Activated CD4-positive, alpha-beta T cell treated with anti-CD3 and anti-CD28 coated beads, Interleukin-2, amount 50 U/mL, for 16 hours (primary cell): ENCODE results near the gene NXPH4.

Source experiments
- DNase-seq: peaks from one replicate; pipeline ENCODE4 v3.0.0-alpha.2; 2020

NXPH4 gene

GRCh38 chr12:57185403-57185802 lies 31.2 kb upstream of the NXPH4 start:
- no peak for DNase-seq

GRCh38 chr12:57185906-57186508 lies 30.6 kb upstream of the NXPH4 start:
- DNase-seq: no peak

GRCh38 chr12:57187222-57188089 lies 29.1 kb upstream of the NXPH4 start:
- DNase-seq: no peak

- no peak for DNase-seq
Observed at GRCh38 chr12:57188090-57188425, 28.5 kb upstream of the NXPH4 start.

DNA sequence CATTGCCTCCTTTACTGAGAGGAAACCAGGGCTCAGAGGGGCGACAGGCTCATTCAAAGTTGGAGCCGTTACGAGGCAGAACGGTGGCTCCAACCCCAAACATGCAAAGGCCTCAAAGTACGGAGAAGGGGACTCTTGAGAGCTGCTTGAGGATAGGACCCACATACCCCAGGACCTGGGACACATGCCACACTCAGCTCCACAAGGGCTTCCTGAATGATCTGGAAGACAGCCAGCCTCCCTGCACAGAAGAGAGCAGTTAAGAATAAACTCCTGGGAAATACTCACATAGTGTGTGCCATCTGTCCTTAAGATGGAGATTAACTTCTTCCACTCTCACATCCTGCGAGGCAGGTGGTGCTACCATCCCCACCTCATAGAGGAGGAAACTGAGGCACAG lies 26.6 kb upstream of the NXPH4 start:
- DNase-seq: no peak

DNA sequence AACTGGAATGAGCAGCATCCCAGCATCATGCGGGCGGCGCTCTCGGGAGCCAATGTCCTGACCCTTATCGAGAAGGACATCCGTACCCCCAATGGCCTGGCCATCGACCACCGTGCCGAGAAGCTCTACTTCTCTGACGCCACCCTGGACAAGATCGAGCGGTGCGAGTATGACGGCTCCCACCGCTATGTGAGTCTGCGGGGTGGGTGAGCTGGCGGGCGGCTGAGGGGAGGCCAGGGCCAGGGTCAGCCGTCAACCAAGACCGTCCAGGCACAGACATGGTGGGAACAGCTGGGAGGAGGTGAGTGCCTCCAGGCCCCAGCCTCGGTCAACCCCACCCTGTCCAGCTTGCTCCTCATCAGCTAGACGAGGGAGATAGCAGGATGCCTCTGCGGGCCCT lies 25.8 kb upstream of the NXPH4 start:
- no peak for DNase-seq

DNA sequence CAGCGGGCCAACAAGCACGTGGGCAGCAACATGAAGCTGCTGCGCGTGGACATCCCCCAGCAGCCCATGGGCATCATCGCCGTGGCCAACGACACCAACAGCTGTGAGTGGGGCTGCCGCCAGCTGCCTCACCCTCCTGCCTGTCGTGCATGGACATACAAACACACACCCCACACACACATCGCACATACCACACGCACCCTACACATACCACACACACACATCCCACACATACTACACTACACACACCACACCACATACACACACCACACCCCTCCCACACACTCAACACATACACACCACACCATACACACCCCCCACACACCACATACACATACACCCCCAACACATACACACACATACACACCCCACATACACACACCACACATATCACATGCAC lies 25.2 kb upstream of the NXPH4 start:
- DNase-seq: no peak

DNA sequence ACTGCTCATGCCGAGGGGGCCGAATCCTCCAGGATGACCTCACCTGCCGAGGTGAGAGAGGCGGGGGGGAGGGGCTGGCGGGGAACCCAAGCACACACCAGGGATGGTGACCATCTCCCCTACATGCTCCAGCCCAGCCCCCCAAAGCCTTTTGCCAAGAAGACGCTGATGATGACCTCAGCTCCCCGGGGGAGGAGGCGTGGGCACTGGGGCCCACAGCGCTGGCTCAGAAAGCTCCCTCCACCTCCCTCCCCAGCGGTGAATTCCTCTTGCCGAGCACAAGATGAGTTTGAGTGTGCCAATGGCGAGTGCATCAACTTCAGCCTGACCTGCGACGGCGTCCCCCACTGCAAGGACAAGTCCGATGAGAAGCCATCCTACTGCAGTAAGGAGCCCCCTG lies 23.7 kb upstream of the NXPH4 start:
- DNase-seq: no peak

- no peak for DNase-seq
Observed at GRCh38 chr12:57193706-57194245, 22.8 kb upstream of the NXPH4 start.

GRCh38 chr12:57194253-57194652 lies 22.3 kb upstream of the NXPH4 start:
- no peak for DNase-seq

- DNase-seq: no peak
Observed at GRCh38 chr12:57195186-57195585, 21.4 kb upstream of the NXPH4 start.

DNA sequence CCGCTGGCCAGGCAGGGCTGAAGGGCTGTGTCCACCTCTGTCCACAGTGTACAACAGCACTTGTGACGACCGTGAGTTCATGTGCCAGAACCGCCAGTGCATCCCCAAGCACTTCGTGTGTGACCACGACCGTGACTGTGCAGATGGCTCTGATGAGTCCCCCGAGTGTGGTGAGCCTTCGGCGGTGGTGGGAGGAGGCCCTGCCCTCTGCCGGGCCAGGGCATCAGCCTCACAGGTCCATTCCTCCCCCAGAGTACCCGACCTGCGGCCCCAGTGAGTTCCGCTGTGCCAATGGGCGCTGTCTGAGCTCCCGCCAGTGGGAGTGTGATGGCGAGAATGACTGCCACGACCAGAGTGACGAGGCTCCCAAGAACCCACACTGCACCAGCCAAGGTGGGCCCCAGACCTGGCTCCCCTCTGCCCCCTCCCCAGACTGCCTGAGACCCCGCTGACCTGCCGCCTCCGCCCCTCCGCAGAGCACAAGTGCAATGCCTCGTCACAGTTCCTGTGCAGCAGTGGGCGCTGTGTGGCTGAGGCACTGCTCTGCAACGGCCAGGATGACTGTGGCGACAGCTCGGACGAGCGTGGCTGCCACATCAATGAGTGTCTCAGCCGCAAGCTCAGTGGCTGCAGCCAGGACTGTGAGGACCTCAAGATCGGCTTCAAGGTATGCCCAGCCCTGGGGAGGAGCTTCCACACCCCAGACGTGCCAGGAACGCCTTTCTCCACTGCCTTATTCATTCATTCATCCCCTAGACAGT lies 20.8 kb upstream of the NXPH4 start:
- DNase-seq: no peak

DNA sequence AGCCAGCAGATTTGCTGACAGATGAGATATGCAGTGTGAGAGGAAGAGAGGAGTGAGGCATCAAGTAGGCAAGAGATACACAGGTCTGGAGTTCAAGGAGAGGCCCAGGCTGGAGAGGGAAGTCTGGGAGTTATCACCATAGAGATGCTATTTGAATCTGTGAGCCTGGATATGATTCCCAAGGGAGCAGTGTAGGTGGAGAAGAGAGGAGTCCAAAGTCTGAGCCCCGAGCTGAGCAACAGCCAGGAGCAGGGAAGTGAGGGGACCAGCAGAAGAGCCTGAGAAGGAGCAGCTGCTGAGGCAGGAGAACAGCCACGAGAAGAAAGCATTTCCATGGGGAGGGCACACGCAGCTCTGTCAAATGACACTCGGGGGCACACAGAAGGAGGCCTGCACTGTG lies 20.2 kb upstream of the NXPH4 start:
- no peak for DNase-seq

- DNase-seq: no peak
Observed at GRCh38 chr12:57196956-57197355, 19.6 kb upstream of the NXPH4 start.

DNA sequence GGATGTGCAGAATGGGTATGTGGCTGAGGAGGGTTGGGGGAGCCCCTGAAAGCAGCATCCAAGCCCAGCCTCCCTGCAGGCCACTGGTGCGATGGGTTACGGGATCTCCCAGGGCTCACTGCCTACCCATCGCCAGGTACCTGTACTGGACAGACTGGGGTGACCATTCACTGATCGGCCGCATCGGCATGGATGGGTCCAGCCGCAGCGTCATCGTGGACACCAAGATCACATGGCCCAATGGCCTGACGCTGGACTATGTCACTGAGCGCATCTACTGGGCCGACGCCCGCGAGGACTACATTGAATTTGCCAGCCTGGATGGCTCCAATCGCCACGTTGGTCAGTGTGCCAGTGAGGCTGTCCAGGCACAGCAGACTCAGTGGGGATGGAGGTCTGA lies 18.3 kb upstream of the NXPH4 start:
- DNase-seq: no peak

DNA sequence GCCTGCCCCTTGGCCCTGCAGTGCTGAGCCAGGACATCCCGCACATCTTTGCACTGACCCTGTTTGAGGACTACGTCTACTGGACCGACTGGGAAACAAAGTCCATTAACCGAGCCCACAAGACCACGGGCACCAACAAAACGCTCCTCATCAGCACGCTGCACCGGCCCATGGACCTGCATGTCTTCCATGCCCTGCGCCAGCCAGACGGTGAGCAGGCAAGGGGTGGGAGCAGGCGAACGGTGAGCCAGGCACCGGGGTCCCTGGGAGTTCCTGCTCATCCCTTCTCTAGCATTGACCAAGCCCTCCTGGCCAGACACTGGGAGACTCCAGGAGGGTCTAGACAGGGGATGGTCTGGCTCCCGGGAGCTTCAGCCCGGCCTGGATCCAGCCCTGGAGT lies 17.4 kb upstream of the NXPH4 start:
- no peak for DNase-seq

DNA sequence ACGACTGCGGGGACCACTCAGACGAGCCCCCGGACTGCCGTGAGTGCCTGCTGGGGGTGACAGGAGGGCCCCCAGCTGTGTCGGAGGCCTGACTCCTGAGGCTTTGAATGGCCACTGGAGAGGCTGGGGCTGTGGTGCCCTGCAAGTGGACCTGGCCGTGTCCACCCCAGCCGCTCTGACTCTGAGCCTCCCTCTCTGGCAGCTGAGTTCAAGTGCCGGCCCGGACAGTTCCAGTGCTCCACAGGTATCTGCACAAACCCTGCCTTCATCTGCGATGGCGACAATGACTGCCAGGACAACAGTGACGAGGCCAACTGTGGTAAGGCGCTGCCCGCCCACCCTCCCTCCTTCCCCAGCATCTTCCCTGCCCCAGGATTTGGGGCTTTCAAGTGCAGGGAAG lies 16.1 kb upstream of the NXPH4 start:
- no peak for DNase-seq

DNA sequence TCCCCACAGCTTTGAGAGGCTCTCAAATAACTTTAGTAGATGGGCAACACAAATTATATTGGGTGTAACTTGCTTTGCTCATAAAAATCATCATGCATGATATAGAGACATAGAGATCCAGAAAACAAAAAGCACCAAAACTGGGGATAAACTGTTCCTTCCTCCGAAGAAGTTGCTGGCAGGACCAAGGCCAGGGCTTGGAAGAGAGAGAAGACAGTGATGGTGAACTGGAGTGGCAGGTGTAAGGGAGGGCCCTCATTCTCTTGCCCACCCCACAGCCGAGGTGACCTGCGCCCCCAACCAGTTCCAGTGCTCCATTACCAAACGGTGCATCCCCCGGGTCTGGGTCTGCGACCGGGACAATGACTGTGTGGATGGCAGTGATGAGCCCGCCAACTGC lies 15.4 kb upstream of the NXPH4 start:
- no peak for DNase-seq

- no peak for DNase-seq
Observed at GRCh38 chr12:57201631-57202030, 15.0 kb upstream of the NXPH4 start.

GRCh38 chr12:57202321-57202720 lies 14.3 kb upstream of the NXPH4 start:
- DNase-seq: no peak

DNA sequence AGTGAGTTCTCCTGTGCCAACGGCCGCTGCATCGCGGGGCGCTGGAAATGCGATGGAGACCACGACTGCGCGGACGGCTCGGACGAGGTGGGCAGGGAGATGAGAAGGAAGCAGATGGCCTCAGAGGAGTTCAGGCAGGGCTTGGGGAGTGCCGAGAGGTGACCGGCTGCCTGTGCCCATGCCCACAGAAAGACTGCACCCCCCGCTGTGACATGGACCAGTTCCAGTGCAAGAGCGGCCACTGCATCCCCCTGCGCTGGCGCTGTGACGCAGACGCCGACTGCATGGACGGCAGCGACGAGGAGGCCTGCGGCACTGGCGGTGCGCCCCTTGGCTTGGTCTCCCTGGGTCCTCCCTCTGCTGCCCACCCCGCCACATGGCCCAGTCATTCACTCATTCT lies 13.4 kb upstream of the NXPH4 start:
- DNase-seq: no peak

DNA sequence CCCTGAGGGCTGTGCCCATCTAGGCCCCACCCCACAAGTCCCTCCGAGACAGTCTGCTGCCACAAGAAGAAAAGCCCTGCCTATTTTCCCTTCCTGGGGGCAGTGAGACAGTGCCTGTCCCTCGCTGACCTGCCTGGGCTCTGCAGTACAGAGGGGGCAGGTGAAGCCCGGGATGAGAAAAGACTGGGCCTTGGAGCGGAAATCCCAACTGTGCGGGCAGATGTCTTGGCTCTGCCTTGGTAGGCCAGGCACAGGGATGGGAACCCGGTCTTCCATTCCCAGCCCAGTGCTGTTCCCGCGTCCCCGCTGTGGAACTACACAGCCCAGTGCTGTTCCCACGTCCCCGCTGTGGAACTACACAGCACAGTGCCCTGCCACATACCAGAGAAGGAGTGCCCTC lies 12.8 kb upstream of the NXPH4 start:
- DNase-seq: no peak

- no peak for DNase-seq
Observed at GRCh38 chr12:57204454-57204853, 12.1 kb upstream of the NXPH4 start.

DNA sequence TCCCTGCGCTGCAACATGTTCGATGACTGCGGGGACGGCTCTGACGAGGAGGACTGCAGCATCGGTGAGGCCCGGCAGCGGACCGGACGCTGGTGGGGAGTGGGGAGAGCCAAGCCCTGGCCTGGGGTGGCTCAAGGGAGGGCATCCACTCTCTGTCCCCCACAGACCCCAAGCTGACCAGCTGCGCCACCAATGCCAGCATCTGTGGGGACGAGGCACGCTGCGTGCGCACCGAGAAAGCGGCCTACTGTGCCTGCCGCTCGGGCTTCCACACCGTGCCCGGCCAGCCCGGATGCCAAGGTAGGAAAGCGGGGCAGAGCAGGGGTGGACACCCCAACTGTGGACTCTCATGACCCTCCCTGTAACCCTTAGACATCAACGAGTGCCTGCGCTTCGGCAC lies 11.4 kb upstream of the NXPH4 start:
- no peak for DNase-seq
